Activated T-cell treated with anti-CD3 and anti-CD28 coated beads, Interleukin-2, amount 50 U/mL, for 48 hours (primary cell): ENCODE measurements around the gene NEK7.

ENCODE experiments used
- DNase-seq, 2 experiments: peaks; one replicate each; pipeline ENCODE4 v3.0.0-alpha.2; 2020

NEK7 gene

GRCh38 chr1:198147216-198147615 is 9.6 kb upstream of the NEK7 start:
- DNase-seq, result no peak

GRCh38 chr1:198150369-198150768 is 6.4 kb upstream of the NEK7 start:
- DNase-seq, result no peak

DNA sequence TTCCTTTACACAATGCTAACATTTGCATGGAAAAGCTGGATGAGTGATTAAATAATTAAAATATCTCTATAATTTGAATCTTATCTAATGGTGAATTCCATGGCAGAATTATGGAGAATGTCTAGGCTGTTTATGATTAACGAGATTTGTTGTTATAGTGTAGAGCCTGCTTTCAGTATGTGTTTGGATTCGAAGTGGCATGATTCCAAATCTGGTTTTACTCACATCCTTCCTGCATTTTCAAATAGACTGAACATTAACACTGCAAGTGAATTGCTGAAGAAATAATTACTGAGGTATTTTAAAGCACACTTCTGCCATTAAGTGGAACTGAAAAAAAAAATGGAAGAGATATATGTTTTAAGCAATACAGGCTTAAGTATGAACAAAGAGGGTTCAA is 5.1 kb upstream of the NEK7 start:
- no peak for DNase-seq

DNA sequence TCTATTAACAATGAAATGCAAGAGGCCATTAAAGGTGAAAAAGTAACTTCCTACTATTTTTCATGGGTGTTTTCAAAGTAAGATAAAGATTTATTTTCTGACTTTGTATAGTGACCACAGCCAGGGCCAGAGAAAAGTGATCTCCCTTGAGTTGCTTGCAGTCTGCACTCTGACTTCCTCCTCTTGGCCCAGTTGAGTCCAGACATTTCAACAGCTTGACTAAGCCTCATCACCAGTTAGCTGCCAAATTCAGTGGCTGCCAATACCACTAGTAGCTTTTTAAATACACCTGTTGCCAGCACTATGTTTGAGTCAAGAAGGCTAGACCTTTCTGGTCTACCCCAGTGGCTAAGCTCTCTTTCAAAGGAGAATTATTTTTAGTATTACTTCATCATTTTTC is 3.7 kb upstream of the NEK7 start:
- no peak for DNase-seq

- DNase-seq, result no peak
These were observed 3.0 kb upstream of the NEK7 start for GRCh38 chr1:198153804-198154203.

- no peak for DNase-seq
These were observed 1.5 kb upstream of the NEK7 start for GRCh38 chr1:198155253-198155652.

- DNase-seq, result peak; percentile 82 to 86
These were observed 570 bp upstream of the NEK7 start for GRCh38 chr1:198156111-198156744.

DNA sequence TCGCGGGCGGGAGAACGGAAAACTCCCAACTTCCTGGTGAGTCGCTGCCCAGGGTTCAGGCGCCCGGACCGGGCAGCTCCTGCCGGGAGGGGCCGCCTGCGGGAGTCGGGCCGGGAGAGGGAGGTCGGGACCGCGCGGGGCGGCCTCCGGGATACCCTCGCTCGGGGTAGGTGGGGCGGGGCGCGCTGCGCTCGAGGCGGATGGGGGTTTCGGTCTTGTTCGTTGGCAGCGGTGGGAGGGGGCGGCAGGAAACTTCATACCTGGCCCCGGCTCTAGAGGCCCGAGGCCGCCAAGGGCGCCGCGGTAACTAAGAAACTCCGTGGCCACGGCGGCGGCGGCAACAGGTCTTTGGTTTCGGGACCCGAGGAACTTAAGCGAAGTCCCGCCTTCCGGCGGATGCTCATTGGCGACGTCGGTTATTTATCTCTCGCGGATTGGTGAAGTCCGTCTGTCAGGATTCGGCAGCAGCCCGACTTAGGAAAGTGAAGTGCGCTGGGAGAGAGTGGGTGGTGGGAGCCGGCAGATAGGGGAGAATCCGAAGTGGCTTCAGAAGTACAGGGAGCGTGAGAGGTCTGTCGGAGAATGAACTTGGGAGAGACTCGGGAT is 546 bp downstream of the NEK7 start:
- DNase-seq, result peak; percentile 86 to 88

DNA sequence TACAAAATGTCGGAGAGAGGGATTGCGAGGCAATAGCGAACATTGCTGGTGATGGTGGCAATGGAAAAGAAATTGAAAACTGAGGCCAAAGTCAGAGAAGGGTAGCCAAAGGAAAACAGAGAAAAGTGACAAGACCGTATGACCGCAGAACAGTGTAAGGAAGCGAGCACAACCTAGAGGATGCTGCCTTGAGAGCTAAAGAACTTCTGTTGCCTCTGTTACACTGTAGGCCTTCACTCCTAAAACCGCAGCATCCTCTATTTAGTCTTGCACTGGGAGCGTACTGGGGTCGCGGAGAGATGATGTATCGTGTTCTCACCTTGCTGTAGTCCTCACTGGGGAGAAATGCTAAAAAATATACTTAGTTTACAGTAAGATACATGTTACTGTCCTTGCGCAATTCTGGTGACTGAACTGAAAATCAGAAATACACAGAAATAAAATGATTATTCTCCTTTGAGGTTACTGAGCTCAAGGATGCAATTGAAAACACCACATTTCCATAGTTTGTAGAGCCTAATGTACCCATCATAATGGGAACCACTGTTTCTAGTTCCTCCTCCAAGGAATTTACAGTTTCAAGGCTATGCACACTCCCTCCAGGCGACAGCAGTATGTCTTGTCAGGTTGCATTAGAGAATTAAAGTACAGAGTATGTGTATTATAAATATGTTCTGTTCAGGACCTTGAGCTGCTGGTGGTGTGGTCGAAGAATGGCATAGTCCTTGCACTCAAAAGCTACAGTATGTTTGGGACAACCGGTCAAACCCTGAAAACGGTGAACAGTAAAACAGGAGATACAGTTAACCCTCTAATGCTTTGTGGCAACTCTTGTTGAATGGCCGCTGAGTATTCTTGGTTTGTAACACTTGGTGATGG is 1.3 kb downstream of the NEK7 start:
- DNase-seq, result no peak

DNA sequence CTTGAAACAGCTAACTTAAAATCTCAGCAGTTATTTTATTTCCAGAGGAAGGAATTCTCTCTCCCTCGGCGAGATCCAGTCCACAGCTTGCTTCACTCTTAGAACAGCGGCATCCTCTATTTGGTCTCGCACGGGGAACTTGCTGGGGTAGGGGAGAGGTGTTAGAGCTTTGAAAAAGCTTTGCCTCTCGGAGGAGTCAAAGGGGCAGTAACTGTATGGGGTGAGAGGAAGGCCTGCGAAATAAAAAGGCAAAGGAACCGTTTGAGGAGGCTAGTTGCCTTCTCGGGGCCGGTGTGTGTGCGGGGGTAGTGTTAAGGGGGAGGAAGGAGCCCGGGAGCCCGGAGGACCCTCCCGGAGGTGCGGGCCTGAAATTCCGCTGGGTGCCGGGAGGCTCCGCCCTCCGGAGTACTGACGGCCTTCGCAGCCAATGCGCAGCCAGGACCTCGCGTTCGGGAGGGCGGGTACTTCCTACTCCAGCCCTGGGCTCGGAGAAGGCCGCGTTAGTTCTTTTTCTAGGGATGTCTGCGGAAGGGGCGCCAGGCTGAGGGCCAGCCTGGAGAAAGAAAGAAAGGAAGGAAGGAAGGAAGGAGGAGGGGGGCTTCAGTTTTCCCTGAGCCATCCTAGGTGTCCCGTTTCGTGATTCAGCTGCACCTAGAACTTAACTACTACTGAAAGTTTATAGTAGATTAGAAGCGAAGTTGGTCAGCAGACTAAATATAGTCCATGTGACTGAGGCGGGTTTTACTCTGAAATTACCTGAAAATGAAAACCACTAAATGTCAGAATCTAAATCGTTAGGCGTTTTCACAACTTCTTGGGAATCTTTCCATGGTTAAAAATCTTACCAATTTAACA is 2.2 kb downstream of the NEK7 start:
- DNase-seq, result peak; percentile 90 to 93

GRCh38 chr1:198160222-198160621 is 3.4 kb downstream of the NEK7 start:
- DNase-seq, result no peak

DNA sequence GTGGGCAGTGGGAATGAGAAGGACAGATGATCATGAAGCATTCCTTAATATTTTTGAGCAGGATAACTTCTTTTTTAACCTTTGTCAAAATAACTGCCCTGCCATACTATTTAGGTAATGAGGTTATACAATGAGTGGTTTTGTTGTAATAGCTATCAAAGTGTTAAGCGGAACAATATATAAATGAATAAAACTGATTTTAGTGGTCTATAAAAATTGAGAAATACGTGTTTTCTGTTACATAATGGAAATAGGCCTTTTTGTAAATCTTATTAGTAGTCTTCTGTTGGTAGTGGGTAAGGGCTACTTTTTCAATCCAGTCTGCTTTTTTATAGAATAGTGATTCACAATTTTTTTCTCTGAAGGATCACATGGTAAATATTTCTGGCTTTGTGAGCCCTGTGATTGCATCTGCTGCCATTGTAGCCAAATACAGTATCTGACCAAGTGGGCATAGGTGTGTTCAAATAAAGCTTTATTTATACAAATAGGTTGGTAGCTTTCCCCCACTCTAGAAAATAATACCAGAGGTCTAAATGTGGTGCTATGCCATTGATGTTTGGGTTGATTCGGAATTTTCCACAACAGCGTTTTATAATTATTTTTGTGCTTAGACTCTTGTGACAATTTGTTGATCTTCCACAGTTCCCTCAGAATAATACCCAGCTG is 4.3 kb downstream of the NEK7 start:
- DNase-seq, result no peak

- no peak for DNase-seq
These were observed 4.9 kb downstream of the NEK7 start for GRCh38 chr1:198161718-198162090.

GRCh38 chr1:198162091-198162767 is 5.4 kb downstream of the NEK7 start:
- DNase-seq, result no peak

DNA sequence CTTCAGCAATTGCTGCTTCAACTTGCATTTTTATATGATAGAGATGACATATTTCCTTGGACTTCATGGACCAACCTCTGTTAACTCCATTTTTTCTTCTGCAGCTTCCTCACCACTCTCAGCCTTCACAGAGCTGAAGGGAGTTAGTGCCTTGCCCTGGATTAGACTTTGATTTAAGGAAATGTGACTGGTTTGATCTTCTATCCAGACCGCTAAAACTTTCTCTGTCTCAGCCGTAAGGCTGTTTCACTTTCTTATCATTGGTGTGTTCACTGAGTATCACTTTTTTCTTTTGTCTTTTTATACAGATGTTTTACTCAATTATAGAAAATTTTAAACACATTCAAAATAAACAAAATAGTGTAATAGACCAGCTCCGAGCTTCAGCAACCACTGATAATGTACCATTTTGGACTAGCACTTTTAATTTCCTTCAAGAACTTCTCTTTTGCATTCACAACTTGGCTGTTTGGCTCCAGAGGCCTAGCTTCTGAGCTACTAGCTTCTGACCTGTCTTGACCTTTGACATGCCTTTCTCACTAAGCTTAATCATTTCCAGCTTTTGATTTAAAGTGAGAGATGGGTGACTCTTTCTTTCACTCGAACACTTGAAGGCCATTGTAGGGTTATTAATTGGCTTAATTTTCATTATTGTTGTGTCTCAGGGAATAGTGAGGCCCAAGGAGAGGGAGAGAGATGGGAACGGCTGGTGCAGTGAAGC is 9.3 kb downstream of the NEK7 start:
- no peak for DNase-seq

DNA sequence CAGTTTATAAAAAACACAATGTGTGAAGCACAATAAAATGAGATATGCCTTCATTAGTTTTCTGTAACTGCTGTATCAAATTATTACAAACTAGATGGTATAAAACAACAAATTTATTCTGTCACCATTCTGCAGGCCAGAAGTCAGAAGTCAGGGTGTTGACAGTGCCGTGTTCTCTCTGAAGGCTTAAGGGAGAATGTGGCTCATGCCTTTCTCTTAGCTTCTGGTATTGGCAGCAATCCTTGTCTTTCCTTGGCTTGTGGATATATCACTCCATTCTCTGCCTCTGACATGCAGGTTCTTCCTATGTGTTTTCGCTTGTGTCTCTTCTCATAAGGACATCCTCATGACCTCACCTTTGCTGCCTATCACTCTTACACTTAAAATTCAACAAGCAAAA is 10.1 kb downstream of the NEK7 start:
- DNase-seq, result no peak

GRCh38 chr1:198167436-198167934 is 10.7 kb downstream of the NEK7 start:
- no peak for DNase-seq

GRCh38 chr1:198168227-198168626 is 11.4 kb downstream of the NEK7 start:
- no peak for DNase-seq

DNA sequence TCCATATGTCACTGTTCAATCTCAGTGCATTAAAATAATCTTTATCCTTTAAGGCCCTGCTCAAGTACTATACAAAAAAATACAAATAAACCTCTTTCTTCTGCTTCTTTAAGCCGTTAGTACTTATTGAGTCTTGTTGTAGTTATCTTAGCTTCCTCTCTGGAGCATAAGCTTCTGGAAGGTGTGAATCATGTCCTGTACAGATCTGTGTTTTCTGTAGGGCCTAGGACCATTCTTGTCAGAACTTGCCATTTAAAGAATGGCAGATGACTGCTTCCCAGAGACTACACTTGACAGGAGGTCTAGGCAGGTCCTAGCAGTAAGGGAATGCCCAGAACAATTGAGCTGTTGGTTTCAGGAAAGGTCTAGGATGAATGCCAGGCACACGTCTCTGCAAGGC is 12.9 kb downstream of the NEK7 start:
- DNase-seq, result no peak

DNA sequence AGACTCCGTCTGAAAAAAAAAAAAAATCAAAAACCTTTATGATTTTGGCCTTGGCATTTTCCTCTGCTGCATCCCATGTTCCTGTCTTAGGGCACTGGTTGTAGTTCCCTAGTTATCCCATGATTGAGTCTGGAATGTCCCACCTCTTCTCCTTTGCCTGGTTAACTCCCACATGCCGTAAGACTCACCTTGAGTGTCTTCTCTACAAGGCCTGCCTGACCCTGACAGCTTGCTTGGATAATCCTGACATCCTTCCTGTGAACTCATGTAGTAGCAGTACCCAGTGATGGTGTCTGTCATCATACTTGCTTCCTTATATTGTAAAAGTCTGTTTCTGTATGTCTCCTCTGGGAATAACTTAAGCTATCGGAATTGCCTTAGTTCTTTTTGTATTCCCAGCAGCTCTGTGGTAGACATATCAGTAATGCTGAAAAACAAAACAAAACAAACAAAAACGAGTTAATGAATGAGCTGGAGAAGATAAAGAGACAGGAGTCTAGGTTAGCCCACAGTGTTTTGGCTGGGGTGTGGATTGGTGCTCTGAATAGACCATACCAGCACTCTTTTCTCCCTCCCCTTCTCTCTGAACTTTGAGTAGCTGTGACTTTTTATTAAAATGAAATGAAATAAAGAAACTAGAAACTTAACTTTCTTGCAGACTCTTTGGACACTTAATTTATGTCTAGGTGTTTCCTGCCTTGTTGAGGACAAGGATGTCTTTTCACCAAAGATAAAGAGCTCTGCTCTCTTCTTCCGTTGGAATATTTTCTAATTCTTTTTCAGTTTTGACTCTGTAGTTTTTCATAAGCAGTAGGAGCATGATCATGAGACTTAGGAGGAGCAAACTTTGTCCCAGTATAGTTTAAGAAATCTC is 15.1 kb downstream of the NEK7 start:
- DNase-seq, result no peak
